ENCODE results near the gene TAOK3. TPM values are rescaled to one million over a fixed set of nuclear protein-coding genes. Genes with fewer than 3 reads are reported as not detected.

Gene TAOK3
- polyA plus RNA-seq, 1 experiment, result 18.3 TPM

DNA sequence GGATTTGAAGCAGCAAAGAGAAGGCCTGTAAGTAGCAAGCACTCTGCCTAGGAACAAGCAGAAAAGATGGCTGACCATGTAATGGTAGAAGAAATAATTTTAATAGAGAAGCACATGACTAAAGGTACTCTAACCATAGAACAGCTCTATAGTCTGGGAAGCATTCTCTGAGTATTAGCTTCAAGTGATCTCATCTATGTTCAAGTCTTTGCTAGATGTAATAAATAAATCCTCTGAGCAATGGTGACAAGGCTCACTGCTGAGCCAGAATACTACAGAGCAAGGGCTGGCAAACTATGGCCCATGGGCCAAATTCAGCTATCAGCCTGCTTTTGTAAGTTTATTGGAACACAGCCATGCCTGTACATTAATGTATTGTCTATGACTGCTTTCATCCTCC is 152.0 kb downstream of the TAOK3 start:
- H3K36me3 ChIP-seq (ENCODE audit: control insufficient read depth, insufficient read depth, low read length), result no peaks in the 10 kb centered on the region
- POLR2A ChIA-PET, result no interaction called here
- TF ChIP-seq, protein P1, sequence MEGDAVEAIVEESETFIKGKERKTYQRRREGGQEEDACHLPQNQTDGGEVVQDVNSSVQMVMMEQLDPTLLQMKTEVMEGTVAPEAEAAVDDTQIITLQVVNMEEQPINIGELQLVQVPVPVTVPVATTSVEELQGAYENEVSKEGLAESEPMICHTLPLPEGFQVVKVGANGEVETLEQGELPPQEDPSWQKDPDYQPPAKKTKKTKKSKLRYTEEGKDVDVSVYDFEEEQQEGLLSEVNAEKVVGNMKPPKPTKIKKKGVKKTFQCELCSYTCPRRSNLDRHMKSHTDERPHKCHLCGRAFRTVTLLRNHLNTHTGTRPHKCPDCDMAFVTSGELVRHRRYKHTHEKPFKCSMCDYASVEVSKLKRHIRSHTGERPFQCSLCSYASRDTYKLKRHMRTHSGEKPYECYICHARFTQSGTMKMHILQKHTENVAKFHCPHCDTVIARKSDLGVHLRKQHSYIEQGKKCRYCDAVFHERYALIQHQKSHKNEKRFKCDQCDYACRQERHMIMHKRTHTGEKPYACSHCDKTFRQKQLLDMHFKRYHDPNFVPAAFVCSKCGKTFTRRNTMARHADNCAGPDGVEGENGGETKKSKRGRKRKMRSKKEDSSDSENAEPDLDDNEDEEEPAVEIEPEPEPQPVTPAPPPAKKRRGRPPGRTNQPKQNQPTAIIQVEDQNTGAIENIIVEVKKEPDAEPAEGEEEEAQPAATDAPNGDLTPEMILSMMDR (IDR thresholded peaks at IDR 0.05; ENCODE audit: insufficient read depth, low read depth, low read length), result no peak
- no peaks in the 10 kb centered on the region for H3K27me3 ChIP-seq (ENCODE audit: control insufficient read depth, insufficient read depth, low read length)
- CTCF ChIA-PET, result interaction anchor here (1.1 to 1.4 kb wide), 2 partner anchors 9 to 155 kb away, joined by 3 to 5 read pairs; partner anchors contain the start of gene SUDS3
- DNase-seq (ENCODE audit: low read depth), result no peak
- H3K4me3 ChIP-seq (ENCODE audit: low read depth, low read length), result no peak overlapping the region

DNA sequence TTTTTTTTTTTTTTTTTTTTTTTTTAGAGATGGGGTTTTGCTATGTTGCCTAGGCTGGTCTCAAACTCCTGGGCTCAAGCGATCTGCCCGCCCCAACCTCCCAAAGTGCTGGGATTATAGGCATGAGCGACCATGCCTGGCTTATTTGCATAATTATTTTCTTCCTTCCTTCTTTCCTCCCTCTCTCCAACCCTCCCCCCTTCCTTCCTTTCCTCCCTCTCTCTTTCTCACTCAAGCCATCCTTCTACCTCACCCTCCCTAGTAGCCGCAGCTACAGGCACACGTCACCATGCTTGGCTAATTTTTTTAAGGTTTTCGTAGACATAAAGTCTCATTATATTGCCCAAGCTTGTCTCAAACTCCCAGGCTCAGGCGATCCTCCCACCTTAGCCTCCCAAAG is 152.9 kb downstream of the TAOK3 start:
- Histone ChIP-seq H3K27me3 (ENCODE audit: control insufficient read depth, insufficient read depth, low read length) (no peaks in the 10 kb centered on the region), H3K4me3 (ENCODE audit: low read depth, low read length) (no peak overlapping the region), H3K36me3 (ENCODE audit: control insufficient read depth, insufficient read depth, low read length) (no peaks in the 10 kb centered on the region)
- DNase-seq (ENCODE audit: low read depth), result no peak
- ChIA-PET CTCF (interaction anchor here (1.4 kb wide), 1 partner anchor 10 kb away, joined by 3 read pairs; no protein-coding TSS in a partner anchor), POLR2A (no interaction called here)
- TF ChIP-seq, protein P1 (IDR thresholded peaks at IDR 0.05; ENCODE audit: insufficient read depth, low read depth, low read length), result no peak

DNA sequence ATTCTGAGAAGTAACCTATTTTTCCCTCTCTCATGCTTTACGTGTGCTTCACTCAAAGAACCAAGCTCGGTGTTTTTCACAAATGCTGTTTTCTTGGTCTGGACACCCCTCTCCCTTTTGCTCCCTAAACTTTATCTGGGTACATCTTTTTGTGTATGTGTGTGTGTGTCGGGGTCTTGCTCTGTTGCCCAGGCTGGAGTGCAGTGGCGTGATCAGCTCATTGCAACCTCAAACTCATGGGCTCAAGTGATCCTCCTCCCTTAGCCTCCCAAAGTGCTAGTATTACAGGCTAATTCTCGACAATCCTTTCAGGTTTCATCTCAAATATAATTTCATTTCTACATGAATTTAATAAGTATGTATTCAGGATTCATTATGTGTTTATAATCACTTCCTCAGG is 153.6 kb downstream of the TAOK3 start:
- TF ChIP-seq, protein P1 (IDR thresholded peaks at IDR 0.05; ENCODE audit: insufficient read depth, low read depth, low read length), result no peak
- Histone ChIP-seq H3K4me3 (ENCODE audit: low read depth, low read length) (no peak overlapping the region), H3K36me3 (ENCODE audit: control insufficient read depth, insufficient read depth, low read length) (no peaks in the 10 kb centered on the region), H3K27me3 (ENCODE audit: control insufficient read depth, insufficient read depth, low read length) (no peaks in the 10 kb centered on the region)
- CTCF ChIA-PET, result no interaction called here
- POLR2A ChIA-PET, result no interaction called here
- DNase-seq (ENCODE audit: low read depth), result no peak

DNA sequence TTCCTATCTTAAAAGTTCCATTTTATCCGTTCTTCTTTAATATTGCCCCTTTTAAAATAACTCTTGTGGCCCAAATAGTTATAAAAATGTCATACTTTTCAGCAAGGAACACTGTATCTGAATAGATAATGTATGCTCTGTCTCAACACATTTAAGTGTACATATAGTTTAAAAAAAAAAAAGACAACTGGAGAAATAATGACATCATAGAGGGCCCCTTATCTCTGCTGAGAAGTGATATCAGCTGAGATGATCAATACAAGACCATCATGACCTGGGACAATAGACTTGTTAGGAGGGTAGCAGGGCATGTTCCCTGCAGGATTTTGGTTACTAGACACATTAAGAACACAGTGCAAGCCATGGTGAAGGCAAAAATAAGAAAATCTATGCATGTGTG is 159.3 kb downstream of the TAOK3 start:
- no peak for DNase-seq (ENCODE audit: low read depth)
- H3K36me3 ChIP-seq (ENCODE audit: control insufficient read depth, insufficient read depth, low read length), result no peaks in the 10 kb centered on the region
- POLR2A ChIA-PET, result no interaction called here
- no peak overlapping the region for H3K4me3 ChIP-seq (ENCODE audit: low read depth, low read length)
- CTCF ChIA-PET, result interaction anchor here (1.3 to 2.9 kb wide), 2 partner anchors 14 to 163 kb away, joined by 3 to 10 read pairs; partner anchors contain the start of gene SUDS3
- H3K27me3 ChIP-seq (ENCODE audit: control insufficient read depth, insufficient read depth, low read length), result no peaks in the 10 kb centered on the region
- TF ChIP-seq, protein P1 (IDR thresholded peaks at IDR 0.05; ENCODE audit: insufficient read depth, low read depth, low read length), result no peak

DNA sequence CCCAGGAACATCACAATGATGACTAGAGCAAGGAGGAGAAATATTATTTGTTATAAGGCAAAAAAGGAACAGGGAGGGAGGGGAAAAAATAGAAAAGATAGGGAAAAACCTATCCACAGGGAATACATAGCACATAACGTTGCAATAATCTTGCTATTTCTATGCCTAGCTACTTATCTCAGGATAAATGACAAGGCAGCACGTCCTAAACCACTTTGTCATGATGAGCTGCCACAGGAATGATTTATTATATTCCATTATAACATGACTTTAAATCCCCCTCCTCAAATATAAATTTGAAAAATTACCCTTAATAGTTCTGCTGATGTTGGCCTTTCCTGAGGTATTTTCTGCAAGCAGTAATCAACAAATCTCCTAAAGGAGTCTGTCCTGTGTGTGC is 160.1 kb downstream of the TAOK3 start:
- DNase-seq (ENCODE audit: low read depth), result no peak
- CTCF ChIA-PET, result interaction anchor here (0.5 to 2.9 kb wide), 2 partner anchors 89 to 163 kb away, joined by 3 to 10 read pairs; partner anchors contain the start of gene SUDS3
- POLR2A ChIA-PET, result no interaction called here
- H3K4me3 ChIP-seq (ENCODE audit: low read depth, low read length), result no peak overlapping the region
- H3K27me3 ChIP-seq (ENCODE audit: control insufficient read depth, insufficient read depth, low read length), result no peaks in the 10 kb centered on the region
- H3K36me3 ChIP-seq (ENCODE audit: control insufficient read depth, insufficient read depth, low read length), result no peaks in the 10 kb centered on the region
- TF ChIP-seq, protein P1 (IDR thresholded peaks at IDR 0.05; ENCODE audit: insufficient read depth, low read depth, low read length), result no peak

Measured in BJ (cell line).